Cardiac muscle cell (in vitro differentiated cells and primary cell): Measurements from ENCODE around the gene CELSR1. TPM values are rescaled to one million over a fixed set of nuclear protein-coding genes. Genes with fewer than 3 reads are reported as not detected.

ENCODE experiments used
- DNase-seq, 2 donors: peaks; one replicate each; pipeline versions ENCODE4 v3.0.0 to v3.0.0-alpha.2; 2010 to 2017; ENCODE audit warnings: low read depth in 1 of 2, low spot score in 1 of 2
- H3K27ac ChIP-seq: fragments of 200-600 bp; sonication (generic); 2 replicates; pipeline ENCODE4 v1.5.1; 2016
- H3K27me3 ChIP-seq: fragments of 200-600 bp; sonication (generic); 2 replicates; pipeline ENCODE4 v1.6.0; 2016; ENCODE audit warnings: control low read depth
- H3K36me3 ChIP-seq: fragments of 200-600 bp; sonication (generic); 2 replicates; pipeline ENCODE4 v1.5.1; 2016; ENCODE audit warnings: control low read depth
- H3K4me1 ChIP-seq: fragments of 200-600 bp; sonication (generic); 2 replicates; pipeline ENCODE4 v1.8.1; 2017; ENCODE audit warnings: low read depth, mild to moderate bottlenecking, mixed run types
- H3K4me3 ChIP-seq: fragments of 200-600 bp; sonication (generic); 2 replicates; pipeline ENCODE4 v1.5.1; 2016; ENCODE audit warnings: mild to moderate bottlenecking
- H3K9me3 ChIP-seq: fragments of 200-600 bp; sonication (generic); 2 replicates; pipeline ENCODE4 v1.5.1; 2017; ENCODE audit warnings: low read depth, mild to moderate bottlenecking, control low read depth
- polyA plus RNA-seq: library from polyadenylated mRNA; unstranded; fragments of >200 nt; fragmentation: Nextera tagmentation; extraction: Ambion mirVana; gene quantifications from 2 replicates; pipeline ENCODE4 v1.2.1, GENCODE V29; 2016
- total RNA-seq: library from RNA; depleted of rRNA; stranded (reverse); fragments of >200 nt; gene quantifications from 2 replicates; pipeline ENCODE4 v1.2.3, GENCODE V29; 2016
- TF ChIP-seq, protein P1 (sequence below): IDR thresholded peaks from 2 replicates; pipeline ENCODE4 v1.5.1; 2012; ENCODE audit warnings: low read depth, mild to moderate bottlenecking, low read length

CELSR1 gene
- total and polyA plus RNA-seq, 2 experiments from 2014 or later, result 9.0 to 37.4 TPM

DNA sequence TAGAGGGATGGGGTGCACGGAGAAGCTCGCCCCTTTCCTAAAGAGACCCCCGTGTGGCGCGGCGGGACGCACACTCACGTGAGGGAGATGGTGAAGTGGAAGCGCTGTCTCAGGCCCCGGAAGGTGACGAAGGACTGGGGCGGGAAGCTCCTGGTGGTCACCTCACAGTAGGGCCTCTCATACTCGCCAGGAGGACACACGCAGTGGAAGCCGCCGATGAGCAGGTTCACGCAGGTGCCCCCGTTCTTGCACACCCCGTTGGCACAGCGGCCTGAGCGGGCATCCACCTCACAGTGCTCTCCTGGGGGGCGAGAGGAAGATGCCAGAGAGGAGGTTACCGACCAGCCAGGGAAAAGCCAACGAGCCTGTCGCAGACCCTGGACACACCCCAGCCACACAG is 98.3 kb downstream of the CELSR1 start:
- H3K4me3 ChIP-seq, result no peak overlapping the region
- peaks cover 4% of the 10 kb centered on the region for H3K4me1 ChIP-seq
- H3K36me3 ChIP-seq, result peaks cover 4% of the 10 kb centered on the region
- no peak overlapping the region for H3K27ac ChIP-seq
- TF ChIP-seq, protein P1, sequence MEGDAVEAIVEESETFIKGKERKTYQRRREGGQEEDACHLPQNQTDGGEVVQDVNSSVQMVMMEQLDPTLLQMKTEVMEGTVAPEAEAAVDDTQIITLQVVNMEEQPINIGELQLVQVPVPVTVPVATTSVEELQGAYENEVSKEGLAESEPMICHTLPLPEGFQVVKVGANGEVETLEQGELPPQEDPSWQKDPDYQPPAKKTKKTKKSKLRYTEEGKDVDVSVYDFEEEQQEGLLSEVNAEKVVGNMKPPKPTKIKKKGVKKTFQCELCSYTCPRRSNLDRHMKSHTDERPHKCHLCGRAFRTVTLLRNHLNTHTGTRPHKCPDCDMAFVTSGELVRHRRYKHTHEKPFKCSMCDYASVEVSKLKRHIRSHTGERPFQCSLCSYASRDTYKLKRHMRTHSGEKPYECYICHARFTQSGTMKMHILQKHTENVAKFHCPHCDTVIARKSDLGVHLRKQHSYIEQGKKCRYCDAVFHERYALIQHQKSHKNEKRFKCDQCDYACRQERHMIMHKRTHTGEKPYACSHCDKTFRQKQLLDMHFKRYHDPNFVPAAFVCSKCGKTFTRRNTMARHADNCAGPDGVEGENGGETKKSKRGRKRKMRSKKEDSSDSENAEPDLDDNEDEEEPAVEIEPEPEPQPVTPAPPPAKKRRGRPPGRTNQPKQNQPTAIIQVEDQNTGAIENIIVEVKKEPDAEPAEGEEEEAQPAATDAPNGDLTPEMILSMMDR, result no peak
- H3K27me3 ChIP-seq, result no peaks in the 10 kb centered on the region
- no peaks in the 10 kb centered on the region for H3K9me3 ChIP-seq
- no peak for DNase-seq

DNA sequence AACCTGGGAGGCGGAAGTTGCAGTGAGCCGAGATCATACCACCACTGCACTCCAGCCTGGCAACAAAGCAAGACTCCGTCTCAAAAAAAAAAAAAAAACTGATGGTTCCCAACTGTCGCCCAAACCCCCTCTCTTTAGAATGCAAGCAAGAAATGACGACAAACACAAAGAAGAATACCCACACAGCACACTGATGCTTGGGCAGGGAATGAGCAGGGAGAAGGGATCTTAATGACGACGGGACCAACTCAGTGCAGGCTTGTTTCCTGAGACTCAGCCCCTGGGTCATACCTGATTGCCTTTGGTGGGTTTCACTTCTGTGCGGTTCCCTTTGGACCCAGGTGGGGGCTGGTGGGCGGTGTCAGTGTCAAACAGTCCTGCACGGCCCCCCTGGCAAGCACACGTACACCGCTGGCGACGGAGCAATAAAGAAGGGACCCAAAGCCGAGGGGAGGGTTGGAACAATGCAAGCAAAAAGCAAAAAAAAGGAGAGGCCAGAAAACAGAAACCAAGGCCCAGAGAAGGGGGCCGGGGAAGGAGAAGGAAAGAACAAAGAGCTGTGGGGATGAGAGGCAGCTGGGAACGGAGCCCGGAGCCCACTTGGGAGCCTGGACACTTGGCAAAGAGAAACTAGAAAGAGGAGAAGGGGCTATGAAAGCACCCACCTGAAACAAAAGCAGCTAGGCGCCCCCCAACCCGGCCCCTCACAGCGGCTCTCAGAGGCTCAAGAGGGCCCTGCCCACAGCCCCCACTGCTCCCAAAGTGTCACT is 99.6 kb downstream of the CELSR1 start:
- peaks cover 4% of the 10 kb centered on the region for H3K36me3 ChIP-seq
- H3K4me1 ChIP-seq, result no peaks in the 10 kb centered on the region
- H3K4me3 ChIP-seq, result no peak overlapping the region
- H3K27me3 ChIP-seq, result no peaks in the 10 kb centered on the region
- no peaks in the 10 kb centered on the region for H3K9me3 ChIP-seq
- DNase-seq, result no peak
- TF ChIP-seq, protein P1, result no peak
- H3K27ac ChIP-seq, result no peak overlapping the region

DNA sequence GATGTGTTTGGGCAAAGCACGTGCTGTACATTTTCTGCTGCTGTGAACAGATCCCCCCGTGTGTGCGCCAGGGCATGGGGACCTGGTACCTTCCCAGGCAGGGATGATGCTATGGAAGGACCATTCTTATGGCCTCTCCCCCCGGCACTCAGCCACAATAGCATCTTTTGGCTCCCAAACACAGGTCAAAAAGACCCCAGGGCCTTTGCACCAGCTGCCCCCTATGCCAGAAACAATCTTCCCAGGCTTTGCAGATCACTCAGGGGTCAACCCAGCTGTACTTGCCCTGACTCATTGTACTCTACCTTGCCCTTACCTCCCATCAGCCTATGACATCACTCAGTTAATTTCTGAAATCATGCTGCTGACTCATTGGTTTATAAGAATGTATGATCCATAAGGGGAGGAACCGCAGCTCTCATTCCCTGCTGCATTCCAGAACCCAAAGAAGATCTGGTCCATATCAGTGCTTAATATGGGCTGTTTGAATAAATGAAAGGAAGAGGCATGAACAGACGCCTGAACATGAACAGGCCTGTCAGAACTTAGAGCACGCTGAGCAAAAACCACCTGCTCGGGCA is 100.7 kb downstream of the CELSR1 start:
- H3K27ac ChIP-seq, result no peak overlapping the region
- H3K4me1 ChIP-seq, result no peaks in the 10 kb centered on the region
- no peak overlapping the region for H3K4me3 ChIP-seq
- peak in 1 of 2 donors; percentile 12 for DNase-seq
- no peaks in the 10 kb centered on the region for H3K27me3 ChIP-seq
- peaks cover 4% of the 10 kb centered on the region for H3K36me3 ChIP-seq
- no peaks in the 10 kb centered on the region for H3K9me3 ChIP-seq
- TF ChIP-seq, protein P1, result no peak

DNA sequence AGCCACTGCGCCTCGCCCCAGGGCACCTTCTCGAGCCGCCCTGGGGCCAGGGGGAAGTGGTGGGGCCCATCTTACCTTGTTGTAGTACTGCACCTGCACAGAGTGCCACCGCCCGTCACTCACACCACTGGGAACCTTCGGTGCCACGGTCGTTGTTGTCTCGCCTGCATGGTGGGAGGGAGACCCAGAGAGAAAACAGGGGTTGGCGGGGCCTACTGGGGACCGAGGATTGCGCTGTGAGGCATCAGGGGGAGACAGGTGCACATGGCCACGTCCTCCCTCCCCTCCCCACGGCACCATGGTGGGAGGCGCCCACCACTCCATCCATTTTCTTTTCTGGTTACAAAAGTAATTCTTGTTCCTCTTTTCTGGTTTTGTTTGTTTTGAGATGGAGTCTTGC is 104.1 kb downstream of the CELSR1 start:
- no peak for DNase-seq
- Histone ChIP-seq H3K4me1 (no peaks in the 10 kb centered on the region), H3K9me3 (no peaks in the 10 kb centered on the region), H3K4me3 (no peak overlapping the region), H3K27ac (no peak overlapping the region), H3K27me3 (no peaks in the 10 kb centered on the region), H3K36me3 (peaks cover 4% of the 10 kb centered on the region)
- TF ChIP-seq, protein P1, result no peak

DNA sequence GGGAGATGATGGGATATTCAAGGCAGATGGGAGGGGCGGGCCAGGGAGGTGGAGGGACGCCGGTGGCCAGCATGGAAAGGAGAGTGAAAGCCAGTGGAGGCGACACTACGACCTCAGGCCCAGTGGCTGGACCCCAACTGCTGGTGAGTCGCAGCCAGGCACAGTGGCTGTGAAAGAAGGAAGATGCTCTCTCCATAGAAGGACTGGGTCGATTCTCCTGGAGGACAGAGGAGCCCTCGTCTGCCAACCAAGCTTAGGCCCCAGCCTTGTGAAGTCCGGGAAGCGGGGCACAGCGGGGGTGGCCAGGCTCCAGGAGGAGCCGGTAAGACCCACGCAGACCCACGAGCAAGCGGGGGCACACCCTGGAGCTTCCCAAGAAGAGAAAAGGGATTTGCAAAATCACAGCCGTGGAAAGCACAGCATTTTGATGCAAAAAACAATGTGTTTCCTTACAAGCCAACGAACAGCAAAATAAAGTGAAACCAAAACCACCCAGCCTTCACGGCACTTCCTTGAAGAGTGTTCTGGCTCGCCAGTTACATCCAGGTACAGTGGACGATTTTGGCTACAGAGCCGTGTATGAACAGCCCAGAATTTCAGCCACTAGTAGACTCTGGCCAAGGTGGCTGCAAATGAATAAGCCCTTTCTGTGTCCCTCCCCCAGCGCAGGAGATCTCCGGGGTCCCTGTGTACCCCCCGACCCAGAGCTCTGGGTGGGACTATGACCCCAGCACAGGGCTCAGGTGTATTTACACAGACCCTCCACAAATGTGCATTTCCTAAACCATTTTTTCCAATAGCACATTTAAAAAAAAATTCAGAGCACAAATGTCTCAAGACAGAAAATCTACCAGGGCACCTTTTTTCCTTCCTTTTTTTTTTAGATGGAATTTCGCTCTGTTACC is 105.0 kb downstream of the CELSR1 start:
- peaks cover 4% of the 10 kb centered on the region for H3K36me3 ChIP-seq
- TF ChIP-seq, protein P1, result no peak
- H3K27me3 ChIP-seq, result no peaks in the 10 kb centered on the region
- H3K4me1 ChIP-seq, result no peaks in the 10 kb centered on the region
- no peaks in the 10 kb centered on the region for H3K9me3 ChIP-seq
- DNase-seq, result no peak
- H3K27ac ChIP-seq, result no peak overlapping the region
- H3K4me3 ChIP-seq, result no peak overlapping the region
